Hematopoietic multipotent progenitor cell treated with erythropoietin and hydrocortisone succinate and interleukin-3 and kit ligand, for 17 days (in vitro differentiated cells): ENCODE data around the gene CSTF2T.
"Not testable (repeated sequence)": the region's sequence is repeated elsewhere in the genome, so short reads cannot be mapped to it uniquely, and the experiment has no call there.

Experiments
- DNase-seq: peaks from one replicate; pipeline ENCODE4 v3.0.0-alpha.2; 2015; ENCODE audit warnings: low spot score

Gene CSTF2T

DNA sequence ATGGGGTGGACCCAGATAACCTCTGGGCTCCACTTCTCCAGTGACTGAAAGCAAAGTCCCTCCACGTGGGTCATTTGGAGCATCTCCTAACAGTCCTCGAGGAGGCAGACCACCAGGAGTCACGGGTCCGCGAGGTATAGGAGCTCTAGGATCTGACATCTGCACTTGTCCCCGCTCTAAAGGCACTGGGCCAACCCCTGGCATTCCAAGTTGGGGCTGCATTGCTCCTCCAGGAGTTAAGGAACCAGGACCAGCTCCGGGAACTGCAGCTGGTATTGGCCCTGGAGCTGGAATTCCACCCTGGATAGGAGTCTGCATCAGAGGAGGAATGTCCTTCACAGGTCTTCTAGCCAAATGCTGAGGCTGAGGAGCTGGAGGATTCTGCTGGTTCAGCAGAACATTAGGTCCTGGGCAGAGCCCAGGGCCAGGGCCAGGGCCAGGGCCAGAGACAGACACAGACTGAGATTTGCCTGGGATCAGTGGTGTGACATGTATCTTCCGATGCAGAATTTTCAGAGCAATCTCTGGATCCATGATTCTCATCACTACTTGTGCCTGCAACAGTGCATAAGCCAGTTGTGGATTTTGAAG is 827 bp downstream of the CSTF2T start:
- no peak for DNase-seq

DNA sequence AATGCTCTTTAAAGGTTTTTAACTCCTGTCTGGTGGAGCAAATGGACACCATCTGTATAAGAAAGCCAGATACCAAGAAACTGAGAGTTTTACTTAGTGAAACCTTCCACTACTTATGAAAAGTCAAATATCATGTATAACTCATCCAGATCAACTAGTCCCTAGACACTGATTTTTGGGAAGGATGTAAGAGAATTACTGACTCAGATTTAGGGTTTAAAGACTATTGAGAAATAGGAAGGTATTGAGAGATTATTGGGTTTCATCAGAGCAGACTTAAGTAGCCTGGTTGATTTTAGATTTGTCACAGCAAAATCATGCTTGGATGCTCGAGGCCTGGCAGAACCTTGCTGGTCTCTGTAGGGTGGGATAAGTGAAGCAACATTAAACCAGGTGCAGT is 3.1 kb downstream of the CSTF2T start:
- no peak for DNase-seq

DNA sequence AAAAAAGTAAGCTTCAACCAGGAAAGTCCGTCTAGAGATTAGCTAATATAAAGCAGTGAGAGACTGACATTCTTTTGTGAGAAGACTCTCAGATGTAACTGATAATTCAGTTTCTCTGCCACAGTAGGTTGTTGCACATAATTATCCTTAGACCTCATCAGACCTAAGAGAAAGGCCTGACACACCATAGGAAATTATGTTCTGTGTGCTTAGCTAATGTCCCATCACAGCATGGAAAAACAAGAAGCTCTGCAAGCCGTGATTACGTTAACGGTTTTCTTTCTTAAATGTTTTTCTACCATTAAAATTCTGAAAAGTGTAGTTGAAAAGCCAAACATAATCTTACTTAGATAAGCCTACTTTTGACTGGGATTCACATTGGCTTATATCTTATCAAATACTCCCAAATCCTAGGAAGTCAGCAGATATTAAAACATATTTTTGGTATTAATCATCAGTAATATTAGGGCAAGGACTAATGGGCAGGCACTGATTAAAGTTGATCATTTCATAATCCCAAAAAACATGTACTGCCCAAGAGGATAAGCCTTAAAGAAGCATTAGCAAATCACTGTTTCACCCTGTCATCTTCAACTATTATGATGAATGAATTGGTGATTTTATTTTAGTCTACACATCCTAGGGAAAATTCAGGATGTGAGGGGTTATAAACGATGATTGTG is 5.2 kb downstream of the CSTF2T start:
- DNase-seq, result no peak

DNA sequence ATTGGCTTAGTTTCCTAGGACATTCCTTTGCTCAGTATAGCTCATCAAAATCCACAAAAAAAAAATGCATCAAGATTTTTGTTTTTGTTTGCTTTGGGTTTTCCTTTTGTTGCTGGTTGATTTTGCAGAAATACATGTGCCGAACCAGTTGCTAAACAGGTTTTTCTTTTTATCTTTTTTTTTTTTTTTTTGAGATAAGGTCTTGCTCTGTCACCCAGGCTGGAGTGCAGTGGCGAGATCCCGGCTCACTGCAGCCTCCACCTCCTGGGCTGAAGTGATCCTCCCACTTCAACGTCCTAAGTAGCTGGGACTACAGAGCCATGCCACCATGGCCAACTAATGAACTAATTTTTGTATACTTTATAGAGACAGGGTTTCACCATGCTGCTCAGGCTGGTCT is 8.3 kb downstream of the CSTF2T start:
- no peak for DNase-seq

DNA sequence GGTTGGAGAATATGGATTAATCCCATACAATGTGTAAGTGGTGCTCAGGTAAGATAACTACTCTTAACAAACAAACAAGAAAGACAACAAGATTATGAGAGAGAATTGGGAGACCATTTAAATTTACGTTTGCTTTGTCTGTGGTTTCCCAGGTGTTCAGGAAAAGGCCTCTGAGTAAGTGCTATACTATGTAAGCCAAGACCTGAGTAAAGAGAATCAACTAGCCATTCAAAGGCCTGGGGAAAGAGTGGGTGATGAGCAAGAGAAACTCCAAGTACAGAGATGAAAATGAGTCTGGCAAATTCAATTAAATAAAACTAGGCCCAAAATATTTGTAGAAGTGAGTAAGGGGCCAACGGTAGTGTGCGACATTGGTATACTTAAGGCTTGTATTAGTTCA is 9.9 kb downstream of the CSTF2T start:
- no peak for DNase-seq

DNA sequence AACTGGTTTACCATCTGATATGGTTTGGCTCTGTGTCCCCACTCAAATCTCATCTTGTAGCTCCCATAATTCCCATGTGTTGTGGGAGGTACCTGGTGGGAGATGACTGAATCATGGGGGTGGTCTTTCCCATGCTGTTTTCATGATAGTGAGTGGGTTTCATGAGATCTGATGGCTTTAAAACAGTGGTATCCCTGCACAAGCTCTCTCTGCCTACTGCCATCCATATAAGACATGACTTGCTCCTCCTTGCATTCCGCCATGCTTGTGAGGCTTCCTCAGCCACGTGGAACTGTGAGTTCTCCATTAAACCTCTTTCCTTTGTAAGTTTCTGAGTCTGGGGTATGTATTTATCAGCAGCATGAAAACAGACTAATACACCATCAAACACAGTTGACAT is 10.6 kb downstream of the CSTF2T start:
- not testable (repeated sequence) for DNase-seq

DNA sequence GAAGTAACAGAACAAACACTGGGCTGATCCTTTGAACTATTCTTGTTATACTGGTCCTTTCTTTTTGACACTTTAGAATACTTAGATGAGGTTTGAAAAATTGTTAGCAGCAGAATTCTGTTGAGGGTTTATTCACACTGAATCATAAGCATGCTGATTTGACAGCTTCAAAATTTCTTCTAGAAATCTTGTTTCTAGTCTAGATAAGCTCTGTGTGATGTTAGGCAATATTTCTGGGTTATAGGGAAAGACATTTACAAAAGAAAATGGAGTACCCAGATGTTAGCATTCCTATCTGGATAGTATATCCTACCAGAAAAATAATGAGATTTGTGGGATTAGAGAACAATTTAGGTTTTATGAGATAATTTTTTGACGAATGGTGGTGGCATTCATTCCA is 12.1 kb downstream of the CSTF2T start:
- DNase-seq, result no peak

DNA sequence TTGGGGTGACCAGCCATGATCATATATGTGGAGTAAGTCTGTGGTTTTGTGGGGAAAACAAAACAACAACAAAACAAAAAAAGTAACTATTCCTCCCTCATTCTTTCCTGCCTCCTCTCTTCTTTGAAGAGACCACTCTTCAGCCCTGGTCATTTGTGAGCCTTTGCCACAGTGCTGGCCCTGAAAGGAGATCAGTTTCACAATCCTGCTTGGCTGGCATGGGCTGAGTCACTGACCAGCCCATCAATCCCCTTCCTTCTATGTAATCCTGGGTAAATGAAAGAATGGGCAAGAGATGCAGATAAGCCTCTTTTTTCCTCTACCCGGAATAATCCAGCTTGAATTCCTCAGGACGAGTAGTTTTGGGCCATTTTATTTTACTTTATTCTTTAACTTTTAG is 13.6 kb downstream of the CSTF2T start:
- DNase-seq, result no peak

DNA sequence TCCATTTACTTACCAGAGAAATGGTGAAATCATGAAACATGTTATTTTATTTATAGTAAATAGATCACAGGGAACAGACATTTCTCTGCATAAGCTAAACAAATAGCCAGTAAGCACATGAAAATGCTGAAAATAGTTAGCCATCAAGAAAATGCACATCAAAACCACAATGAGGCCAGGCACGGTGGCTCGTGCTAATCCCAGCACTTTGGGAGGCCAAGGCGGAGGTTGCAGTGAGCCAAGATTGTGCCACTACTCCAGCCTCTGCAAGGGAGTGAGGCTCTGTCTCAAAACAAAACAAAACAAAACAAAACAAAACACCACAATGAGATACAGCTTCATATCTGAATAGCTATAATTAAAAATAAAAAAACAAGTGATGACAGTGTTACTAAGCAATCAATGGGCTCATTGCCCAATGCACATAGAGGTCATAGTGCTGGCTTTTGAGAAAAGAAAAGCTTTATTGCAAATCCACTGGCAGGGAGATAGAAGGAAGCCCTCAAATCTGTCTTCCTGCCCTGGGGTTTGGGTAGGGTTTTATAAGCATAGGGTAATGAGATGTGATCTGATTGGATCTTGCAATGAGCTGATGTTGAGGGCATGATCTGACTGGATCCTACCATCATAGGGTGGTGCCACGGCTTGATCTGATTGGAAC is 16.2 kb downstream of the CSTF2T start:
- DNase-seq, result no peak

DNA sequence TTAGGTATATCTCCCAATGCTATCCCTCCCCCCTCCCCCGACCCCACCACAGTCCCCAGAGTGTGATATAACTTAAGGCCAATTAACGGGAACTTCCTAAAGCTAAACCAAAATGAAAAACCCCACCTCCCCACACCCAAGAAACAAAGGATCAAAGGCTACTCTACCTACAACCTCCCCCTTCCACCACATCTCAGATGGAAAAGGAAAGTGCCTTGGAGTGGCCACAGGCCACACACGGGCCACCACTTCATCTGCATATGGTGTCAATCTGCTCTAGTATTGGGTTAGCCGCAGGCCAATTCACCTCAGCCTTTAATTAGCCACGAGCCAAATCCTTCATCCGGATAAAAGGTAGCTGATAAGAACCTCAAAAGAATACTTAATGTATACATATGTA is 19.6 kb downstream of the CSTF2T start:
- DNase-seq, result no peak

DNA sequence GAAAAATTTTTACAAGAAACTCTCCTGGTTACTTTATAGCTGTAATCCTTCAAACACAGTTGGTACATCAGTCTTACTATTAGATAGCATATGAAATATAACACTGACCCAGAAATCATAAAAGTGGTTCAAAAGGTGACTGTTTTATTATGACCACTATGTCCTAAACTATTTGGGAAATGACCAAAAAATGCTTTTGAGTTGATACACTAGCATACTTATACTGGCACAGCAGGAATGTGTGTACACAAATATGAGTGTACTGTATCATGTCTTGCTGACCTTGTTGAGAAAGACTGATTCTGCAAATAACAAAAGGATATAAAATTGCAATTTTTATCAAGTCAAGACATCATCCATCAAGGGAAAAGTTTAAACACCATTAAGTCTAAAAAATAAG is 24.3 kb downstream of the CSTF2T start:
- DNase-seq, result no peak

DNA sequence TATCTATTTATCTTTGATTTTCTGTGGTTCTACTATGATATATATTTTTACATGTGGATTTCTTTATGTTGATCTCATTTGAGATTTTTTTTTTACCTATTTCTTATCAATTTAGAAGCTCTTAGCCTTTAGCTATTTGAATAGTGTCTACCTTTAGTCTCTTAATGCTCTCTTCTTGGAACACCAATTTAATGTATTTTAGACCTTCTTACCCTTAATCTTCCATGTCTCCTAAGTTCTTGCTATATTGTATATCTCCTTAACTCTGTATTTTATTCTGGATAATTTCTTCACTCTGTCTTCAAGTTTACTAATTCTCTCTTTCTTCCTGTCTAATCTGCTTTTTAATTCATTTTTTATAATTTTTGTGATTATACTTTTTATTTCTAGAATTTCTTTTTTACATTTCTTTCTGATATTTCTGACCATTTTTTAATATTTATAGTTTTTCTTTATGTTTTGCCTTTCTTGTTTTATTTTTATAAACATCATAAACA is 27.3 kb downstream of the CSTF2T start:
- DNase-seq, result no peak

DNA sequence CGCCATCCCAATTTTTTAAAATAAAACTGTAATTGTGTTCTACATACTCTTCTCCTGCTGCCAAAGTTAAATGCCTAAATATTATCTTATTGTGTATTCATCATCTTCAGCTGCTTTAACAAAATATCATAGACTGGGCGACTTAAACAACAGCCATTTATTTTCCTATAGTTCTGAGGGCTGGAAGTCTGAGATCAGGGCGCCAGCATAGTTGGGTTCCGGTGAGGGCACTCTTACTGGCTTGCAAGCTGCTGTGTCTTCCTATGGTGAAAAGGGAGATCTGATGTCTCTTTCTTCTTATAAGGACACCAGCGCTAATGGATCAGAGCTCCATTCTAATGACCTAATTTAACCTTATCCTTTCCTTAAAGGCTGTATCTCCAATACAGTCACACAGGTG is 30.4 kb downstream of the CSTF2T start:
- DNase-seq, result no peak

DNA sequence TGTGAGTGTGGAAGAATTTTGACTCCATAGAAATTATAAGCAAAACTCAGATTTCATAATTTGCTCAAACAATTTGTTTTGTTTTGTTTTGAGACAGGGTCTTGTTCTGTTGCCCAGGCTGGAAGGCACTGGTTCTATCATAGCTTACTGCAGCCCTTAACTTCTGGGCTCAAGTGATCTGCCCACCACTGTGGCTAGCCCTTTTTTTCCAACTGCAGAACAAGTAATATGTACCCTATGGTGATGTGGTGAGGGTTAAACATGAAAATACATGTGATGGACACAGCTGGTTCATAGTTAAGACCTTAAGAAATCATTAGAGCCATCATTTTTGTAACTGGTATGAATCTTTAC is 31.1 kb downstream of the CSTF2T start:
- no peak for DNase-seq

DNA sequence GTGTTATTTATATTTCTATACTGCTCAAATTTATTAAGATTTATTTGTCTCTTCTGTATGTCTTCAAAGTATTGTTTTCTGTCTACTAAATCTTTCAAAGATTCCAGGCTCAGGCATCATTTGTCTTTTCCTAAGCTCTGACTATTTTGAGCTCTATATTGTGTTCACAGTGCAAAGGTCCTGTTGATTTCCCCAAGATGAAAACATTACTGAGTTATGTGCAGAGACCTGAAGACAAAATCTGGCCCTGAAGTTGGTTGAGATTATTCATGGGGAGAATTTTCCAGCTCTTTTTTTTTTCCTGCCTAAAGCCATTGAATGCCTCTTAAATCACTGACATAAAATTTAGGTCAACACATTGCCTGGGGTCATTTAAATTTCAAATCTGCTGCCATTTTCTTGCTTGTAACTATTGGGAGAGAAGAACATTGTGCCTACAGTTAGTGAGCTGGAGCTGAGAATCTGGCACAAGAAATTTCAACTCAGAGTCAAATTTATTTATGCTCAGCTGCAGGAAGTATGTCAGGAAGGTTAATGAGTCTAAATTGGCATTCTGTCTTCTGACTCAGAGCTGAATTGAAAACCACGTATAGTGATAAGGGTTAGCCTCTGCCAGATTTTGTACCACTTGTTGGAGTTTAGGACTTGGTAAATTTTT is 31.6 kb downstream of the CSTF2T start:
- DNase-seq, result no peak

DNA sequence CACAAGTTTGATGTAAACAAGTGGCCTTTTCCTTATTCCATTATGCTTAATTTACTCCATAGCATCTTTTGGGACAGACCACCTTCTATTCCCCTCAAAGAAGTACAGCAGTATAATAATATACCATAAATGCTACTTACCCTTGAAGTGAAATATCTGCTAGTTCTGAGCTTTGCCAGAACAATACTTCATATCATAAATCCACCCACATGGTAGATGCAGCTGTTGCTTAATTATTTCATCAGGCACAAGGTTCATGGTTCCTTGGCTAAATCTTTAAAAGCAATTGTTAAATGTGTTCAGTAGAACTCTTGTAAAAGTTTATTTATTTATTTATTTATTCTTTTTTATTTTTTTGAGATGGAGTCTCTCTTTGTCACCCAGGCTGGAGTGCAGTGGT is 32.9 kb downstream of the CSTF2T start:
- DNase-seq, result no peak

DNA sequence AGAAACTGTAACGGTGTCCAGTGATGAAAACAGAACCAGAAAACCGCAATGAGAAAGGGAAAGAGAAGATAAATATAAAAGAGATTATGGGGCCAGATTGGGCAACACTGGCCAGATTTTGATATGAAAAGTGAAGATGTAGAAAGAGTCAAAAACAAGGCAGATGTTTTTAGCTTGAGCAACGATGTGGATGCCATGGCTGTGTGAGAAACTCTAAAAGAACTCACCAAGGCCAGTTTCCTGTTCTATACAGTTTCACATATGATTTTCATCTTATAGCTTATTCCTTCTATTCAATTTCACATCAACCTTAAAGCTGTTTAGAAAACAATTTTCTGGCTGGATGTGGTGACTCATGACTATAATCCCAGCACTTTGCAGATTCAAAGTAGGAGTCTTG is 36.3 kb downstream of the CSTF2T start:
- DNase-seq, result no peak

DNA sequence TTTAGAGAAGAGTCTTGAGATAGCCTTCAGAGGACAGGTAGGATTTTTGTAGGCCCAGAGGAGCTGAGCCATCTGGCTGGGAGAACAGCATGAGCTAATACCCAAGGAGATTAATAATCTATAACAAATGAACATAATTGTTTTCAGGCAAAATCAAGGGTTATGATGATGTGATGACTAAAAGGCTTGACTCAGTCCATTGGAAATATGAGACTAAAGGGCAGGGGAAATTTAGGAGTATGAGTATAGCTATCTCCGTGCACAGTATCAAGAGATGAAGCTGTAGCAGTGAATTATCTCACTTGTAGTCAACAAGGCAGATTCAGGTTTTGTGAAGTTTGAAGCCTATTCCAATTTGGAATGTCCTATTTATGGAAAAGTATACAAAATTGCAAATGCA is 40.1 kb downstream of the CSTF2T start:
- no peak for DNase-seq

DNA sequence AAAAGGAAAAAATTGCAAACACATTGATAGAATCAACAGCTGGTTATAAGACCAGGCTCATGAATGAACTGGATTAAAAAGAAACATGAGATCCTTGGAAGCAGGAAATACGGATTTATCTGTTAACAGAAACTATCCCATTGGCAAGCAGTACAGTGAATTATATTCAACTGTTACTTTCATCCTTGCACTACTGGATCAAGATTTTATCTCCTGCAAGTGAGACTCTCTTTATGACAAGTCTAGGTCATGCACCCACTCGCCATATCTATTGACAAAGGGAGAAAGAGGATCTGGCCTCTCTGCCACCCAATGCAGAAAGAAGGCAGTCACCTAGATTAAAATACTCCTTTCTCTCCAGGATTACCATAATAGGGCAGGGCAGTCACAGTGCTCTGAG is 41.4 kb downstream of the CSTF2T start:
- DNase-seq, result no peak

DNA sequence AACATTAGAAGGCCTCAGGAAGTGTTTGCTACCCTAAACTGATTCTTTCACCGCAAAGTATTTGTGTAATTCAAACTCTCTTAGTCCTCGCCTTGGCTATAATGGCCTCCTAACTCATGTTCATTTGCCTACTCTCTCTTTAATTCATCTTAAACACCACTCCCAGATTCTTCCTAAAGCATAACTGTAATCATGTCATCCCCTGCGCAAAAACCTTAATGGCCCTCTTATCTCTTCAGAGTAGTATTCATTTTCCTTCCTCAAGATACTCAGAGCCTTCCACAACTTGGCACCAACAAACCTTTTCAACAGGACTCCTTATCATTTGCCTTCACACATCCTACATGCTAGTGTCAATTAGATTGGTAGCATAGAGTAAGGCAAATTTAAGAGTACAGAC is 42.9 kb downstream of the CSTF2T start:
- no peak for DNase-seq

DNA sequence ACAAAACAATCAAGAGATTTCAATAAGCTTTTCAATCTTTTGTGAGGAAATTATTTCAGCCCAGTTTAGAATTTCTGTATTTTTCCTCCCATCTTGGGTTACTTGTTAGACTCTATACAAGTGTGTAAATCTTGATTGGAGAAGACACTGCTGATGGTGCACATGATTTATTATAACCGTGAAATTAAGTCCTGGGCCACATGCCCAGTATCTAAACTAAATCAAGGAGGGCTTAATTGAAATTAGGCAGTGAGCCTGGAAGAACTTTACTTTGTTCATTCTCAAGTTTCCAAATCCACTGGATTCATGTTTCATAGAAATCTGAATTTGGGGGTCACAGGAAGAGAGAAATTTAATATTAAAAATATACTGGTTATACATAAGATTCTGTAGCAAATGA is 44.5 kb downstream of the CSTF2T start:
- no peak for DNase-seq

DNA sequence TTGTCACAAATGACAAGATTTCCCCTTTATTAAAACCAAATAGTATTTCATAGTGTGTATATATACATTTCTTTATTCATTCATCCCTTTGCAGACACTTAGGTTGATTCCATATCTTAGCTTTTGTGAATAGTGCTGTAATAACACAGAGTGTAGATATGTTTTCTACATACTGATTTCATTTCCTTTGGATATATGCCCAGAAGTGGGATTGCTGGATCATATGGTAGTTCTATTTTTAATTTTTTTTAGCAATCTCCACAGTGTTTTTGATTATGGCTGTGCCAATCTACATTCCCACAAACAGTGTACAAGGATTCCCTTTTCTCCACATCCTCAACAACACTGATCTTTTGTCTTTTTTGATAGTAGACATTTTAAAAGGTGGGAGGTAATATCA is 46.4 kb downstream of the CSTF2T start:
- DNase-seq, result no peak

DNA sequence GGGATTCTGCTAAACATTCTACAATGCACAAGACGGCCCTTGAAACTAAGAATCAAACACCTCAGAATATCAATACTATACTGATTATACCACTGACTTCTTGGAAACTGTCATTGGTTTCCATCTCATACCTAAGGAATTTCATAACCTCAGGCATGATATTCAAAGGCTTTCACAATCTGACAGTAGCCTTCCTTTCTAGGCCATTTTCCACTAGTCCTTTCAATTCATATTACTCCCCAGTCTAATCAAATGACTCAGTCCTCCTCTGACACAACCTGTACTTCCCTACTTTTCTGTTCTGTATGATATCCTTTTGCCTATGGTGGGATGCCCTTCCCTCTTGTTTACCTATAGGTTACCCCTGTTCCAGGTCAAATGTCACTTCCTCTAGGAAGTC is 48.3 kb downstream of the CSTF2T start:
- no peak for DNase-seq
